Epidermal melanocyte (primary cell): ENCODE measurements around the gene ANKK1.
A peak's percentile ranks its signal among the peaks of the same experiment; 100 is the strongest.

Experiments used
- DNase-seq: peaks from one replicate; pipeline ENCODE4 v3.0.0; 2011; ENCODE audit warnings: low spot score; ENCODE audit not compliant: insufficient read length

Gene ANKK1

GRCh38 chr11:113377681-113378412 is 9.7 kb upstream of the ANKK1 start:
- DNase-seq: no peak

GRCh38 chr11:113378692-113379091 is 8.9 kb upstream of the ANKK1 start:
- DNase-seq: no peak

- no peak for DNase-seq
Measured at GRCh38 chr11:113382121-113382520, 5.5 kb upstream of the ANKK1 start.

GRCh38 chr11:113384551-113384950 is 3.0 kb upstream of the ANKK1 start:
- DNase-seq: peak; percentile 79

GRCh38 chr11:113385749-113386148 is 1.8 kb upstream of the ANKK1 start:
- DNase-seq: no peak

- no peak for DNase-seq
Measured at GRCh38 chr11:113386866-113387265, 713 bp upstream of the ANKK1 start.

GRCh38 chr11:113389272-113389671 is 1.7 kb downstream of the ANKK1 start:
- DNase-seq: no peak

GRCh38 chr11:113392236-113392921 is 4.8 kb downstream of the ANKK1 start:
- no peak for DNase-seq

GRCh38 chr11:113393501-113393985 is 6.0 kb downstream of the ANKK1 start:
- no peak for DNase-seq

- DNase-seq: no peak
Measured at GRCh38 chr11:113394919-113395318, 7.3 kb downstream of the ANKK1 start.

GRCh38 chr11:113395782-113396336 is 8.3 kb downstream of the ANKK1 start:
- DNase-seq: no peak

GRCh38 chr11:113396690-113397089 is 9.1 kb downstream of the ANKK1 start:
- no peak for DNase-seq

GRCh38 chr11:113397212-113397611 is 9.6 kb downstream of the ANKK1 start:
- DNase-seq: no peak

GRCh38 chr11:113397821-113398220 is 10.2 kb downstream of the ANKK1 start:
- no peak for DNase-seq

- no peak for DNase-seq
Measured at GRCh38 chr11:113398669-113399430, 11.3 kb downstream of the ANKK1 start.

- no peak for DNase-seq
Measured at GRCh38 chr11:113400631-113401230, 13.2 kb downstream of the ANKK1 start.

- DNase-seq: peak; percentile 77
Measured at GRCh38 chr11:113401718-113402117, 14.1 kb downstream of the ANKK1 start.

- DNase-seq: no peak
Measured at GRCh38 chr11:113404859-113405430, 17.4 kb downstream of the ANKK1 start.

GRCh38 chr11:113405724-113406478 is 18.3 kb downstream of the ANKK1 start:
- no peak for DNase-seq

GRCh38 chr11:113407163-113407562 is 19.6 kb downstream of the ANKK1 start:
- no peak for DNase-seq
